GM03348 (cell line): ENCODE results near the gene BRD1.

ENCODE experiments used
- DNase-seq: peaks from one replicate; pipeline ENCODE4 v3.0.0; 2012; ENCODE audit warnings: low spot score

BRD1 gene

GRCh38 chr22:49800408-49801238, 27.1 kb downstream of the BRD1 start:
- no peak for DNase-seq

DNA sequence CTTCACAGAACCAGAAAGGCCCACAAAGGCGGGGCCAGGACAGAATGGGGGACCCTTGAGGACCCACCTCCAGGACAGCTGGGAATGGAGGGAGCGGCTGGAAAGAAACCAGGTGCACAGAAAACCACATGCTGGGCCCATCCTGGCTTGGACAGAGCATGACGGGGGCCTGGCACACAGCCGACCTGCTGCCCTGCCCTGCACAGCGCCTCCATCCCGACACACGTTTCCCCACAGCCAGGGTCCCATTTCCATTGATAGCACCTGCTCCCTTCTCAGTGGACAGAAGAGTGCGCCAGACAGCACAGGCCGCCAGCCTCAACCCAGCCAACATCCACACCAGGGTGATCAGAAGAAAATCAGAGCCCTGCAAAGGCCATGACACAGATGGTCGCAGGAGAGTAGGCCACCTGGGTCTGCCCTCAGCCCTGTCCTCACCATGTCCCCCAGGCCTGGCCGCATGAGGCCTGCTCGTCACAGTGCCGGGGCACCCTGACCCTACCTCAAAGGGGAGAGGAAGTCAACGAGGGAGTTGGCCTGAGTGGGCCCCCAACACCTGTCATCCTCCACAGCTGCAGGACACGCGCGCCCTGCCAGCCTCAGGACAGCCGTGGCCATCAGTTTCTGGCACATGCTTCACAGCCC, 28.1 kb downstream of the BRD1 start:
- no peak for DNase-seq

DNA sequence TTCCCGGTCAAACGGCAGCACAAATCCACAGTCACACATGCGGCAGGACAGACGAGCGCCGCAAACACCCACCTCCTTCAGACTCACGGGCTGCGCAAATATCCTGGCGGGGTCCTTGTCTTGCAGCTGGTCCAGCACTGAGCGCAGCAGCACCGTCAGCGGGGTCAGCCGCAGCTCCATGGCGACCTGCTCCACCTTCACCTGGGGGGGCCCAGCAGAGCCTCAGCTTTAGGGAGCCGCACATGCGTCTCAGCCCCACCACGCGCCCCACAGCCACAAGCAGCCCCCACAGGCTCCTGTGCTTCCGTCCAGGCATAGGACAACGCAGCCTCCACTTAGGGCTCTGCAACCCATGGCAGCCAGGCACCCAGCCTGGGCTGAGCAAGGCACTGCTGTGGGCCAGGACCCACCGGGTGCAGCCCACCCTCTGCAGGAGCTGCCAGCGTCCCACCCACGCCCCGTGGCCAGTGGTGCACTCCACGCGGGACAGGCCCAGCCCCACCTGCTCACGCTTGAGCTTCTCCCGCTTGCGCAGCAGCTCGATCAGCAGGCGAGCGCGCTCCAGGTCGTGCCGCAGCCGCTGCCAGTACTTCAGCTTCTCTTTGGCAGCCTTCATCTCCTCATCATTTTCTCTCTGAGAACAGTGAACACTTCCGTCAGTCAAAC, 29.1 kb downstream of the BRD1 start:
- no peak for DNase-seq

- no peak for DNase-seq
Observed at GRCh38 chr22:49797706-49798105, 30.0 kb downstream of the BRD1 start.

DNA sequence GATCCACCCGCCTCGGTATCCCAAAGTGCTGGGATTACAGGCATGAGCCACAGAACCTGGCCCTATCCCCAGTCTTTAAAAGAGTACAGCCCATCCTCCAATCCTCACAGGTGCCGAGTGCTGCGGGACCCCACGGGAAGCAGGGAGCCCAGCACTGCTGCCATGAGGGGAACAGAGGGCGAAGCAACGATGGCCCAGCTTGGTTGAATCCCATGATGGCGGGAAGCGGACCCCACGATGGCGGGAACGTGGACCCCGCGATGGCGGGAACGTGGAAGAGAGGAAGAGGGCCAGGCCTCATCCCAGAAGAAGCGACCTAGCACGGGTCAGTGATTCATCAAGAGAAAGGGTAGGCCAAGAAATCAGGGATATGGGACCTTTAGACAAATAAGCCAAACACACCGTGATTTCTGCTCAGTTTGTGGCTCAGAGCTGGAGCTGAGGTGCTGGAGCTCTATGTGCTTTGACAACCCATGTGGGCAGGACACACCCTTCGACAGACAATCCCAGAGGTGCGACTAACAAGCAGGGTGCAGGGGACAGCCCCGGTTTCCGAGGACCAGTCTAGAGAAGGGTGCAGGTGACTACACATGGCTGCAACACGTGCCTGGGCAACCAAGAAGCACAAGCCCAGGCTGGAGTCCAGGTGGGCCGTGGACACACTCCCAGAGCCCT, 30.9 kb downstream of the BRD1 start:
- DNase-seq = no peak

GRCh38 chr22:49795521-49795920, 32.2 kb downstream of the BRD1 start:
- no peak for DNase-seq

DNA sequence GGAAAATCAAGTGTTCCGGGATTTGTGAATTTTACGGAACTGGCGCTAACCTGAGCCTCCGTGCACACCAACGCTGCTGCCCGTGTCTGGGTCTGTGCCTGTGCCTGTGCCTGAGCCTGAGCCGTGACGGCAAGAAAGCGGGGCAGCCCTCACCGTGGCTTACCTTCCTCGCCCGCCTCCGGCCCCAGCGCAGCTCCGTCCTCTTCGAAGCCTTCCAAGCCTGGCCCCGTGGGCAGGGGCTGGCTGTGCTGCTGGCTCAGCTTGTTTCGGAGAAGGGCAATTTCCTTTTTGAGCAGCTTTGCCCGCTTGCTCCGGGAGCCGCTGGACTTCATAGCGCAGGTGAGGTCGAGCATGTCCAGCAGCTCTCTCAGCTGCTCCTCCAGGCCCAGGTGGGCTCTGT, 33.8 kb downstream of the BRD1 start:
- no peak for DNase-seq

DNA sequence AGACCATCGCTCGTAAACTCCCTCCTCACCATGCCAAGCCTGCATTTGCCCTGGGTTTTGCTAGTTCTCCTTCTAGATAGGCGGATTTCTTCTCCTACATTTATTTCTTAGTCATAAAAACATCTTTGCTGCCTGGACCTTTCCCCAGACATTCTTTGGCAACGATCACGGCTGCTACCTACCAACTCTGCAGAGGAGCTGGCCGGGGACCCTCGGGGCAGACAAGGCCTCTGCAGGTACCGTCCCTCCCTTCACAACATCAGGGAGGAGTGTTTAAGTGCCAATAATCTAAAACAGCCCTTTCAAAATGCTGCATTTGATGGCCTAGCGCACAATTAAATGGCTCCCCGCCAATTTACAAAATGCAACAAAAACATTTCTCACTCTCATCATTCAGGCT, 34.4 kb downstream of the BRD1 start:
- DNase-seq = no peak

DNA sequence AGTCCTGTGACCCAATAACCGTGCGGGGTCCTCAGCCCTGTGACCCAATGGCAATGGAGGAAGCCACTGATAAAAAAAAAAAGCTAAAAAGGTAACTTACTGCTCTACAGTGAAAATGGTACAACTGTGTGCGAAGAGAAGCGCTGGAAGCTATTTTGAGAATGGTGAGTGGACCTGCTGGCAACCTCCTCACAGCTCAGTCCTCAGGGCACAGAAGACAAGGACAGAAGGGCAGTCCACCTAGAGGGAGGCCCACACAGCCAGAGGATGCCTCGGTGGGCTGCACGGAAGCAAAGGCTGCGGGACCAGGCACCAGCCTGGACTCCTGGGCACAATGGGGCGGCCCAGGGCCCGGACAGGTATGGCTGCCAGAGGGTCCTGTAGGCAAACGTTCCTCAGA, 35.6 kb downstream of the BRD1 start:
- DNase-seq = no peak

DNA sequence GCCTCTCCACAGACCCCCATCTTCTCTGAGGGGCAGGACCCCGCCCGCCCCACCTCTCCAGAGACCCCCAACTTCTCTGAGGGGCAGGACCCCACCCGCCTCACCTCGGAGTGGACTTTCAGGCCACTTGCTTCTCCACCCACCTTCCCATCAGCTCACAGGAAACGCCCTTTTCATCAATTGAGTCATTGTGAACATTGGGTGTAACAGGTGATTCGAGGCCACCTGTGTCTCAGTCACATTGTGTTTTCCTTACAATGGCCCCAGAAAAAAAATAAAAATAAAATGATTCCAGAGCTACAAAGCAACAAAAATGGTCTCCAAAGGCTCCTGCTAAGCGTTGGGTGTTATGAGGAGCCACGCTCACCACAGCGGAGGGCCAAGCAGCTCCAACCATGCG, 36.0 kb downstream of the BRD1 start:
- DNase-seq = no peak

GRCh38 chr22:49790912-49791311, 36.8 kb downstream of the BRD1 start:
- peak; percentile 86 for DNase-seq

DNA sequence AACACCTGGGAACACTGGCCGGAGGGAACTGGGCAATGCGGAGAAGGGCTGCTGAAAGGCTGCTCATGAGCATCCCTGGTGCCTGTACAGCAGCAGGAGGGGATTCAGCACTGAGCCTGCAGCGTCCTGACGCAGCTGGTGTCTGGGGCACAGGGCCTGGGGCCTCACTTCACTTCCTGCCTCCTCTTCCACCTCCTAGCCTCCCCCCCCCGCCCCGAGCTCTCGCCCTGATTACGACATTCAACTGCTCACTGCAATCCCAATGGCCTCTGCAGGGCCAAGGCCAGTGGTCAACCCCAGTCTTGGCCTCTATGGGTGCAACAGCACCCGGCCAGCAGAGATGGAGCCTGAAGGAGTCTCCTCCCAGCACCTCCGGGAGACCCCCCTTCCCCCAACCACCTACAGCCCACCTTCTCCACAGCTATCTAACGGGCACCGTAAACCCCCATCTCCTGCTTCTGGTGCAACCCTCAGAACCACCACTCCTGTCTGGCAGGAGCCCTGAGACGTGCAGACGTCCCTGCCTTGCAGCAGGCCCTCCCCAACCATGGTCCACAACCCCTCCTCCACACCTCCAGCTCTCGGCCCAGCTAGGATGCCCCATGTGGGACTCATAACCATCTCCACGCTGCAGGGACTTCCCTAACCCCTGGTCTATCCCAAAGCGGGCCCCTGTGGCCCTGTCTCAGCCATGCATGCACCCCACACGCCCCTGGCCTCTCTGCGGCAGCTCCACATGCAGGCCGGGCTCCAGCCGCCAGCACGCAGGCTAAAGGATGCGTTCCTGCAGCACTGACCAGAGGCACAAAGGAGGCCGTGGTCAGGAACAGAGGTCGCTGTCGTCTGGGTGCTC, 38.2 kb downstream of the BRD1 start:
- DNase-seq = peak; percentile 89

GRCh38 chr22:49788504-49788903, 39.2 kb downstream of the BRD1 start:
- DNase-seq = peak; percentile 87

DNA sequence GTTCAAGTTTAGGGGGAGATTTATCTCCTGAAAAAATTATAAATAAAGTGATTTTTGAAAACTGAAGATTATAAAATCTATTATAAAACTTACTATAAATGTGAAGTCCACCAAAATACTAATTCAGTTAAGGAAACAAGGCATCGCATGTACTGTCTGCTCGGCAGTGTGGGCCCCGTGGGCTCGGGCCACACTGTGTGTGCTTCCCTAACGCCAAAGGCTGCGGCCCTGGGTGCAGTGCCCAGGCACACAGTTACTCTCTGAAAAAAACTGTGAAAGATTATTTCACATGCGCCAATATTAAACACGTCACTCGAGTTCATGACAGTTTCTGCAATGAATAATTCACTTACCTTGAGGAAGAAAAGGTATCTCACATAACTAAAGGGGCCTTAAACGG, 39.8 kb downstream of the BRD1 start:
- DNase-seq = no peak

DNA sequence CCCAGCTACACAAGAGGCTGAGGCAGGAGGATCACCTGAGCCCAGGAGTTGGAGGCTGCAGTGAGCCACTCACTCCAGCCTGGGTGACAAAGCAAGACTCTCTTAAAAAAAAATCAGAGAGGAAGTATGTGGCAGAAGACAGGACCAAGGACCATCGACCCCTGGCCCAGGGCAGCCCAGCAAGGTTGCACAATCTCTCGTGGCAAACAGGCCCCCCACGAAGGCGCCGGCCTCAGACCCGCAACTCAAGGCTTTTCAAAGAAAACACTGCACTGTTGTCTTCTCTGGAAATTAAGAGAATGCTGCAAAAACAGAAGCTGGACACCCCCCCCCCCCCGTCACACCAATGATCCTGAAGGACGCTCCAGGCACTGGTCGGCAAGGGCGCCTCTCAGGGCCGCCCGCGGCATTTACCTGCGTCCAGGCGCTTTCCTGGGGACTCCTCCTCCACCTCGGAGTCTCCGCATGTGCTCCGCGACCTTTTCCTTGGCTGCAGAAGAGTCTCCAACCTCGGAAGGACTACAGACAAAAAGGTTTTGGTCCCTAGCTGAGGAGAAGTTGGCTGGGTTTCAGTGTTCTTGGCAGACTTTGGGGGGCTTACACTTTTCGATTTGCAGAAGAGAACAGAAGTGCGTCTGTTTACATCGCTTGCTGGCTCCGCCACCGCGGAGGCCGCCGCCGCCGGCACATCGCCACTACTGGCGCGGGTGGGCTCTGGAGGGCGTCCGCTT, 40.5 kb downstream of the BRD1 start:
- DNase-seq = no peak

DNA sequence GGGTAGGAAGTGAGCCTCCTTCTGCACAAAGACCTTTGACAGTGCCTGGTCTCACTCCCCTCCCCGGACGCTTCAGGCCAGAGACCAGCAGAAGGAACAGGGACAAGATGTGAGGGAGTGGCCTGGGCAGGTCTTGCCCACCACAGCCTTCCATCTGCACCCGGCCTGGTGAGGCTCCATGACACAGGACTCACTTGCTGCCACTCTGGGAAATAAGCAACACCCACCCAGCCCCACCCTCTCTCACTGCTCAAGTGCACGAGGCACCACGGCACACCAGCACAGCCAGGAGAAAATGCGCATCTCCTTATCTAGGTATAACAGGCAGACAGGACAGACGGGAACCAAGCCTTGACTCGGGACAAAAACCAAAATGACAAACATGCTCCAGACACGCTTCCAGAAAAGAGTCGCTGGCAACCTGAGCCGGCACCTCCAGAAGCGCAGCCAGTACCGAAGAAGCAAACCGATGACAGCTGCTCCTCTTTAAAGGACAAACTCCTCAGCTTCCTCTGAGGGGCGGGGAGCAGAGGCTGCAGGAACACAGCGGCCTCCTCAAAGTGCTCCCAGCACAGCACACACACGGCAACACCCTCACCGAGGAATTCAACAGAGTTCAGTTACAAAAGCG, 41.7 kb downstream of the BRD1 start:
- DNase-seq = no peak

GRCh38 chr22:49785046-49785521, 42.6 kb downstream of the BRD1 start:
- no peak for DNase-seq

DNA sequence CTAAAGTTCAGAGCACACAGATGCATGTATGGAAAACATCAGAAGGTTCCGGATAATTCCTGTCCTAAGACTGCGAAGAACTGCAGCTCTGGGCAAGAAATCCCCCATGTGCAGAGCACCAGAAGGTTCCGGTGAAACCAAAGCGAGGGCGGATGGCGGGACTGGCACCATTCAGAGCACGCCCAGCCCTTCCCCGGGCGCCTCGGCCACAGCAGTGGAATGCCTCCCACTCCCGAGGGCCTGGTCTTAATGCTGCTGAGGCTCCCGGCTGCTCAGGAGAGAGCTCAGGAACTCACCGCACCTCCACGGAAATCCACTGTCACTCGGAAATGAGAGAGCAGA, 43.1 kb downstream of the BRD1 start:
- DNase-seq = no peak

- DNase-seq = no peak
Observed at GRCh38 chr22:49783926-49784629, 43.6 kb downstream of the BRD1 start.
